Endothelial cell of umbilical vein (primary cell): ENCODE data around the gene MEIOSIN. TPM values are rescaled to one million over a fixed set of nuclear protein-coding genes. Genes with fewer than 3 reads are reported as not detected.

Source experiments
- BruUV-seq: library from RNA; stranded (reverse); fragments of 400-500 nt; replicated peaks from 2 replicates; lab custom pipeline; 2021; lab: Mats Ljungman, UMichigan
- CTCF ChIA-PET: fragments of 300-600, 350-600 bp; sonication (Branson Sonifier 250); formaldehyde crosslinking; loops from one replicate; lab custom pipeline; 2021; ENCODE audit warnings: antibody characterized with exemption, inconsistent platforms; lab: Charles Lee
- POLR2A ChIA-PET: fragments of 300-600, 350-600 bp; sonication (Branson Sonifier 250); formaldehyde crosslinking; loops from one replicate; lab custom pipeline; 2021; ENCODE audit warnings: antibody characterized with exemption, inconsistent platforms; lab: Charles Lee
- DNase-seq: peaks from one replicate; pipeline ENCODE4 v3.0.0-alpha.2; 2011; ENCODE audit warnings: low read depth, low spot score
- FAIRE-seq: peaks from 2 replicates; lab custom pipeline; 2011; peaks lifted over from hg19 to GRCh38; lab: Jason Lieb, UNC
- H2AFZ ChIP-seq: 2 replicates; pipeline ENCODE4 v1.6.0; 2012; ENCODE audit warnings: low read depth, low read length, control low read depth, inconsistent platforms
- H3K27ac ChIP-seq: 2 replicates; pipeline ENCODE4 v1.5.1; 2011; ENCODE audit warnings: low read depth, mild to moderate bottlenecking, control low read depth, low read length, moderate library complexity; ENCODE audit not compliant: insufficient read depth
- H3K27me3 ChIP-seq, 2 experiments: 2 replicates each; pipeline versions ENCODE4 v1.6.0 to v1.6.1; 2011; ENCODE audit warnings: low read length in 2 of 2, mixed read lengths in 1 of 2; ENCODE audit not compliant: control insufficient read depth in 2 of 2, insufficient read depth in 2 of 2
- H3K36me3 ChIP-seq, 2 experiments: 2 replicates in 1 of 2; 3 replicates in 1 of 2; pipeline ENCODE4 v1.5.1; 2011; ENCODE audit warnings: low read length in 2 of 2, mild to moderate bottlenecking in 1 of 2, moderate library complexity in 1 of 2; ENCODE audit not compliant: control insufficient read depth in 2 of 2, insufficient read depth in 2 of 2; ENCODE audit errors: extremely low read depth in 1 of 2
- H3K4me1 ChIP-seq: 3 replicates; pipeline ENCODE4 v1.5.1; 2011; ENCODE audit warnings: mild to moderate bottlenecking, low read length; ENCODE audit not compliant: control insufficient read depth, insufficient read depth; ENCODE audit errors: extremely low read depth
- H3K4me2 ChIP-seq: 2 replicates; pipeline ENCODE4 v1.6.1; 2011; ENCODE audit warnings: low read length, control low read depth, mixed read lengths; ENCODE audit not compliant: insufficient read depth
- H3K4me3 ChIP-seq, 3 experiments: fragments of 200-600 bp in 1 of 3; sonication (generic), shearing (Covaris generic) in 1 of 3; replicated peaks in 1 of 3; 2 replicates each; pipeline ENCODE4 v1.5.1; 2011 to 2016; ENCODE audit warnings: control low read depth in 3 of 3, low read length in 3 of 3, mild to moderate bottlenecking in 2 of 3, inconsistent platforms in 1 of 3, low read depth in 1 of 3, moderate library complexity in 1 of 3; ENCODE audit not compliant: insufficient read depth in 1 of 3
- H3K79me2 ChIP-seq: 2 replicates; pipeline ENCODE4 v1.6.0; 2012; ENCODE audit warnings: low read length, inconsistent platforms; ENCODE audit not compliant: control insufficient read depth, insufficient read depth
- H3K9ac ChIP-seq: replicated peaks from 2 replicates; pipeline ENCODE3; 2011; ENCODE audit warnings: low read length, control low read depth; ENCODE audit not compliant: insufficient read depth; ENCODE audit errors: extremely low read depth
- H3K9me1 ChIP-seq: replicated peaks from 3 replicates; pipeline ENCODE4 v1.6.0; 2011; ENCODE audit warnings: mild to moderate bottlenecking, low read length; ENCODE audit not compliant: control insufficient read depth, insufficient read depth; ENCODE audit errors: extremely low read depth
- H3K9me3 ChIP-seq: replicated peaks from 2 replicates; pipeline ENCODE4 v1.5.1; 2012; ENCODE audit warnings: low read length, inconsistent platforms; ENCODE audit not compliant: control insufficient read depth, insufficient read depth
- H4K20me1 ChIP-seq: replicated peaks from 2 replicates; pipeline ENCODE3; 2011; ENCODE audit warnings: mild to moderate bottlenecking, low read length; ENCODE audit not compliant: control insufficient read depth, insufficient read depth; ENCODE audit errors: extremely low read depth
- FOS ChIP-seq: IDR thresholded peaks from 2 replicates; pipeline ENCODE4 v1.6.1; 2011; ENCODE audit warnings: mild to moderate bottlenecking, low read length, moderate library complexity, borderline replicate concordance; ENCODE audit not compliant: insufficient read depth
- GATA2 ChIP-seq: IDR thresholded peaks from 2 replicates; pipeline ENCODE4 v1.7.0; 2011; ENCODE audit warnings: low read depth, mild to moderate bottlenecking, moderate library complexity, mixed read lengths, low read length; ENCODE audit not compliant: insufficient read length, insufficient read depth
- JUN ChIP-seq: IDR thresholded peaks from 2 replicates; pipeline ENCODE4 v1.6.1; 2011; ENCODE audit warnings: borderline replicate concordance, low read depth; ENCODE audit not compliant: insufficient read length, insufficient read depth
- MYC ChIP-seq: IDR thresholded peaks from one replicate; pipeline ENCODE4 v1.6.1; 2011; ENCODE audit warnings: mild to moderate bottlenecking, low read depth, low read length
- POLR2A ChIP-seq: IDR thresholded peaks from 2 replicates; pipeline ENCODE4 v1.6.1; 2012; ENCODE audit warnings: low read depth, mild to moderate bottlenecking, control low read depth, low read length
- POLR2AphosphoS5 ChIP-seq: IDR thresholded peaks from 2 replicates; pipeline ENCODE4 v1.6.1; 2012; ENCODE audit warnings: low read depth, mild to moderate bottlenecking, control low read depth, low read length, moderate library complexity; ENCODE audit not compliant: insufficient read depth
- dilution Hi-C: fragments of 300-500 bp; cut with MboI; formaldehyde crosslinking; loops from one replicate; pipeline ENCODE4 v1.15.0; 2019; ENCODE audit warnings: low sequenced_read_pairs; ENCODE audit not compliant: extremely low pct_ligation_motif_present
- intact Hi-C: fragments of 100-400 bp; cut with micrococcal nuclease; formaldehyde crosslinking; loops from one replicate; pipeline ENCODE4 v1.10.0; 2022
- polyA plus RNA-seq, 4 experiments: library from polyadenylated mRNA; depleted of rRNA in 3 of 4; stranded (reverse) in 3 of 4; unstranded in 1 of 4; fragments of >200 nt; gene quantifications; 2 replicates each; pipeline versions ENCODE4 v1.2.1 to v1.2.3, GENCODE V29; 2011 to 2012; ENCODE audit warnings: missing spikeins in 1 of 4
- total RNA-seq: library from RNA; stranded (reverse); gene quantifications from 2 replicates; pipeline ENCODE4 v1.2.3, GENCODE V29; 2021
- TF ChIP-seq, protein P1 (sequence below), 2 donors: IDR thresholded peaks; 1 replicate in 1 of 2; 2 replicates in 1 of 2; pipeline ENCODE4 v1.5.1; 2011; ENCODE audit warnings: low read length in 2 of 2, mild to moderate bottlenecking in 2 of 2, moderate library complexity in 2 of 2, control low read depth in 1 of 2, inconsistent platforms in 1 of 2, low read depth in 1 of 2; ENCODE audit not compliant: insufficient read depth in 1 of 2; ENCODE audit errors: extremely low read depth in 1 of 2
- TF ChIP-seq, protein P2 (sequence below): IDR thresholded peaks from 2 replicates; pipeline ENCODE4 v1.6.1; 2011; ENCODE audit not compliant: insufficient read depth, insufficient read length

Gene MEIOSIN
- total and polyA plus RNA-seq, 2 donors (not counting 3 experiments of a cell fraction or from before 2014, with no cell fraction given): not detected

- POLR2A ChIA-PET: interaction anchor here (0.5 to 1.8 kb wide), 7 partner anchors 14 to 1139 kb away, joined by 3 to 10 read pairs (median 4); partner anchors contain the start of gene SIX5
- dilution Hi-C loops (no loop called here), intact Hi-C loops (loop anchor here (1.0 to 5.0 kb wide), 8 partner anchors 10 to 264 kb away; partner anchors contain the start of gene FBXO46)
- H3K4me2 ChIP-seq: peak within 1 kb of the TSS; percentile 74
- no peaks in the 10 kb centered on the region for H3K27me3 ChIP-seq
- peak; percentile 96 for DNase-seq
- peaks cover 24% of the 10 kb centered on the region for H3K79me2 ChIP-seq
- BruUV-seq: TSS peak; percentile 50
- H3K4me3 ChIP-seq: peak within 1 kb of the TSS; percentile 70 to 93 (median 85)
- FAIRE-seq: no peak
- peaks cover 8 to 19% of the 10 kb centered on the region in 2 experiments for H3K36me3 ChIP-seq
- no peaks in the 10 kb centered on the region for H4K20me1 ChIP-seq
- H3K4me1 ChIP-seq: peaks cover 9% of the 10 kb centered on the region
- no peaks in the 10 kb centered on the region for H3K9me3 ChIP-seq
- no peaks in the 10 kb centered on the region for H3K9me1 ChIP-seq
- TF ChIP-seq GATA2: peak; percentile 47
- no peak for TF ChIP-seq FOS
- TF ChIP-seq, protein P1, sequence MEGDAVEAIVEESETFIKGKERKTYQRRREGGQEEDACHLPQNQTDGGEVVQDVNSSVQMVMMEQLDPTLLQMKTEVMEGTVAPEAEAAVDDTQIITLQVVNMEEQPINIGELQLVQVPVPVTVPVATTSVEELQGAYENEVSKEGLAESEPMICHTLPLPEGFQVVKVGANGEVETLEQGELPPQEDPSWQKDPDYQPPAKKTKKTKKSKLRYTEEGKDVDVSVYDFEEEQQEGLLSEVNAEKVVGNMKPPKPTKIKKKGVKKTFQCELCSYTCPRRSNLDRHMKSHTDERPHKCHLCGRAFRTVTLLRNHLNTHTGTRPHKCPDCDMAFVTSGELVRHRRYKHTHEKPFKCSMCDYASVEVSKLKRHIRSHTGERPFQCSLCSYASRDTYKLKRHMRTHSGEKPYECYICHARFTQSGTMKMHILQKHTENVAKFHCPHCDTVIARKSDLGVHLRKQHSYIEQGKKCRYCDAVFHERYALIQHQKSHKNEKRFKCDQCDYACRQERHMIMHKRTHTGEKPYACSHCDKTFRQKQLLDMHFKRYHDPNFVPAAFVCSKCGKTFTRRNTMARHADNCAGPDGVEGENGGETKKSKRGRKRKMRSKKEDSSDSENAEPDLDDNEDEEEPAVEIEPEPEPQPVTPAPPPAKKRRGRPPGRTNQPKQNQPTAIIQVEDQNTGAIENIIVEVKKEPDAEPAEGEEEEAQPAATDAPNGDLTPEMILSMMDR (IDR thresholded peaks at IDR 0.05; ENCODE audit: extremely low read depth in 1 of 2, insufficient read depth in 1 of 2, low read depth in 1 of 2, low read length in 2 of 2): no peak
- TF ChIP-seq, protein P2, sequence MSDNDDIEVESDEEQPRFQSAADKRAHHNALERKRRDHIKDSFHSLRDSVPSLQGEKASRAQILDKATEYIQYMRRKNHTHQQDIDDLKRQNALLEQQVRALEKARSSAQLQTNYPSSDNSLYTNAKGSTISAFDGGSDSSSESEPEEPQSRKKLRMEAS: peak; percentile 53
- TF ChIP-seq POLR2AphosphoS5: peak; percentile 96
- no peak for TF ChIP-seq JUN
- peak; percentile 98 for TF ChIP-seq POLR2A
- TF ChIP-seq MYC: peak; percentile 77
- CTCF ChIA-PET: interaction anchor here (1.0 to 5.1 kb wide), 21 partner anchors 9 to 252 kb away, joined by 3 to 56 read pairs (median 6); partner anchors contain the start of genes FBXO46 and SIX5
- H3K9ac ChIP-seq: peak within 1 kb of the TSS; percentile 88
- peak within 1 kb of the TSS; percentile 82 for H3K27ac ChIP-seq
- H2AFZ ChIP-seq: peak within 1 kb of the TSS; percentile 80
Observed at GRCh38 chr19:45691516-45692186, 41.6 kb upstream of the MEIOSIN start, which contains the start of gene SNRPD2. Gene SNRPD2, minus strand, starts transcription at chr19:45691953. Its CDS starts 65 bp downstream, at chr19:45691888.
